ENCODE data around the gene BBS9.

DNA sequence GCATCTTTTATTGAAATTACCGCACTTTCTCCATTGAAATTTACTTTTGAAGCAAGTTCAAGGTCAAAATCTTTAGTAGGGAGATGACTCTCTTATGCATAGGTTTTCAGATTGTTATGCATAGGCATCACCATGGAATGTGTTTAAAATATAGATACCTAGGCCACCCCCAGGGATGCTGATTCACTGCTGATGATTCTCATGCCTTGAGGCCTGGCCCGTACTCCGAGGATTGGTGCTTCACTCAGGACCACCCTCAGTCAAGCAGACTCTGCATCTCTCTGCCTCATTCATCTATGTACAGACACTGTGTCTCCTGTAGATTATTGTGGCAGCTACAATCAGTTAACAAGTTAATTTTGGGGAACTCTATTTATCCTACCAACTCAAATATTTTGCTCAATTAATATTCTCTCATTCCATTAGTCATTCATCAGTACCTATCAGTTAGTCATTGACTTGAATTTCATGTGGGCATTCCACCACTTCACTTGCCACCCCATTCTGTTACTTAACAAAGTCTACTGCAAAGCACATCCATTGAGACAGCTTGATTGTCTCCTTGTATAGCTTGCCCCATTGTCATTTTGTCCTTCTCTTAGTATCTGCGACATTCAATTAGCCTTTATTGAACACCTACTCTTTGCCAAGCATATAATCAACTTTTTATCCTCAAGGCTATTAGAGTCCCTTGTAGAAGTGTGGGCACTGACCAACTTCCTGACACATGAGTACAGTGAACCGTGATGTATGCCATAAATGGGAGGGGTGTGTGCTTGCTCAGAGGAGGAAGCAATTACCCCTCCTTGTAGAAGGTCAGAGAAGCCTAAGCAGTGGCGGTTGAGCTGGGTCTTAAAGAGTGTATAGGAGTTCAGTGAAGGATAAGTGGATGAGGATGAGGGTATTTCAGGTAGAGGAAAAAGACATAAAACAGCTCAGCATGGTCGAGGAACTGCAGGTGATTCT lies 520.4 kb downstream of the BBS9 start:
- TF ChIP-seq, protein P1, sequence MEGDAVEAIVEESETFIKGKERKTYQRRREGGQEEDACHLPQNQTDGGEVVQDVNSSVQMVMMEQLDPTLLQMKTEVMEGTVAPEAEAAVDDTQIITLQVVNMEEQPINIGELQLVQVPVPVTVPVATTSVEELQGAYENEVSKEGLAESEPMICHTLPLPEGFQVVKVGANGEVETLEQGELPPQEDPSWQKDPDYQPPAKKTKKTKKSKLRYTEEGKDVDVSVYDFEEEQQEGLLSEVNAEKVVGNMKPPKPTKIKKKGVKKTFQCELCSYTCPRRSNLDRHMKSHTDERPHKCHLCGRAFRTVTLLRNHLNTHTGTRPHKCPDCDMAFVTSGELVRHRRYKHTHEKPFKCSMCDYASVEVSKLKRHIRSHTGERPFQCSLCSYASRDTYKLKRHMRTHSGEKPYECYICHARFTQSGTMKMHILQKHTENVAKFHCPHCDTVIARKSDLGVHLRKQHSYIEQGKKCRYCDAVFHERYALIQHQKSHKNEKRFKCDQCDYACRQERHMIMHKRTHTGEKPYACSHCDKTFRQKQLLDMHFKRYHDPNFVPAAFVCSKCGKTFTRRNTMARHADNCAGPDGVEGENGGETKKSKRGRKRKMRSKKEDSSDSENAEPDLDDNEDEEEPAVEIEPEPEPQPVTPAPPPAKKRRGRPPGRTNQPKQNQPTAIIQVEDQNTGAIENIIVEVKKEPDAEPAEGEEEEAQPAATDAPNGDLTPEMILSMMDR (IDR thresholded peaks at IDR 0.05; ENCODE audit: insufficient read depth, low read length, poor library complexity, severe bottlenecking): no peak
- no peak for TF ChIP-seq EZH2phosphoT487 (conservative IDR thresholded peaks at IDR 0.05; ENCODE audit: low read length)

Data from SU-DHL-6 (cell line).